Dermis lymphatic vessel endothelial cell (primary cell): ENCODE measurements around the gene MSH5. TPM values are rescaled to one million over a fixed set of nuclear protein-coding genes. Genes with fewer than 3 reads are reported as not detected.

Experiments
- total RNA-seq: library from RNA; depleted of rRNA; stranded (reverse); fragments of >200 nt; gene quantifications from 2 replicates; pipeline ENCODE4 v1.2.1, GENCODE V29; 2014

The MSH5 gene
- total RNA-seq, 1 donor from 2014 or later: 3.0 TPM

Other genes starting within 250 kb of the MSH5 start
- 7.5 and 7.9 TPM in 2 replicates for gene MICB, start 241.9 kb upstream of the MSH5 start, total RNA-seq
- not detected in 2 replicates for gene MCCD1, start 211.0 kb upstream of the MSH5 start, total RNA-seq
- 269 and 380 TPM in 2 replicates for gene DDX39B, start 198.0 kb upstream of the MSH5 start, total RNA-seq
- 0.11 and 0.17 TPM in 2 replicates for gene ATP6V1G2, start 193.4 kb upstream of the MSH5 start, total RNA-seq
- gene NFKBIL1, start 192.4 kb upstream of the MSH5 start, total RNA-seq: 25.3 and 25.9 TPM in 2 replicates
- not detected in 2 replicates for gene LTA, start 167.7 kb upstream of the MSH5 start, total RNA-seq
- gene TNF, start 164.4 kb upstream of the MSH5 start, total RNA-seq: not detected in 2 replicates
- gene LTB, start 157.6 kb upstream of the MSH5 start, total RNA-seq: 2.9 and 3.2 TPM in 2 replicates
- gene LST1, start 153.7 kb upstream of the MSH5 start, total RNA-seq: 0.11 and 0.26 TPM in 2 replicates
- not detected in 2 replicates for gene NCR3, start 147.0 kb upstream of the MSH5 start, total RNA-seq
- 0.17 TPM in 1 of 2 replicates, not detected in the other for gene AIF1, start 124.8 kb upstream of the MSH5 start, total RNA-seq
- gene PRRC2A, start 119.3 kb upstream of the MSH5 start, total RNA-seq: 21.8 and 25.5 TPM in 2 replicates
- gene BAG6, start 87.3 kb upstream of the MSH5 start, total RNA-seq: 105 and 110 TPM in 2 replicates
- 0.52 and 0.54 TPM in 2 replicates for gene APOM, start 84.1 kb upstream of the MSH5 start, total RNA-seq
- gene C6orf47, start 79.2 kb upstream of the MSH5 start, total RNA-seq: 22.6 and 24.2 TPM in 2 replicates
- 14.0 and 14.5 TPM in 2 replicates for gene GPANK1, start 75.0 kb upstream of the MSH5 start, total RNA-seq
- 71.8 and 77.7 TPM in 2 replicates for gene CSNK2B, start 73.9 kb upstream of the MSH5 start, total RNA-seq
- gene LY6G5B, start 70.0 kb upstream of the MSH5 start, total RNA-seq: 1.4 and 1.9 TPM in 2 replicates
- gene LY6G5C, start 58.9 kb upstream of the MSH5 start, total RNA-seq: 1.4 and 1.5 TPM in 2 replicates
- 52.7 and 62.4 TPM in 2 replicates for gene ABHD16A, start 36.7 kb upstream of the MSH5 start, total RNA-seq
- gene LY6G6F, start 33.1 kb upstream of the MSH5 start, total RNA-seq: not detected in 2 replicates
- not detected in 2 replicates for gene LY6G6D, start 24.7 kb upstream of the MSH5 start, total RNA-seq
- not detected in 2 replicates for gene LY6G6C, start 18.3 kb upstream of the MSH5 start, total RNA-seq
- not detected in 2 replicates for gene MPIG6B, start 16.6 kb upstream of the MSH5 start, total RNA-seq
- 122 and 139 TPM in 2 replicates for gene DDAH2, start 10.7 kb upstream of the MSH5 start, total RNA-seq
- gene CLIC1, start 3.5 kb upstream of the MSH5 start, total RNA-seq: 545 and 566 TPM in 2 replicates
- 2.2 and 8.0 TPM in 2 replicates for gene SAPCD1, start 22.7 kb downstream of the MSH5 start, total RNA-seq
- 0.09 and 0.22 TPM in 2 replicates for gene VWA7, start 37.3 kb downstream of the MSH5 start, total RNA-seq
- gene VARS1, start 55.7 kb downstream of the MSH5 start, total RNA-seq: 31.2 and 36.4 TPM in 2 replicates
- 22.2 and 26.3 TPM in 2 replicates for gene LSM2, start 67.0 kb downstream of the MSH5 start, total RNA-seq
- gene HSPA1L, start 75.3 kb downstream of the MSH5 start, total RNA-seq: 1.2 and 1.5 TPM in 2 replicates
- 78.6 and 81.2 TPM in 2 replicates for gene HSPA1A, start 75.5 kb downstream of the MSH5 start, total RNA-seq
- 16.9 and 34.6 TPM in 2 replicates for gene HSPA1B, start 87.7 kb downstream of the MSH5 start, total RNA-seq
- gene NEU1, start 122.8 kb downstream of the MSH5 start, total RNA-seq: 43.3 and 54.0 TPM in 2 replicates
- gene SLC44A4, start 139.0 kb downstream of the MSH5 start, total RNA-seq: not detected in 2 replicates
- gene EHMT2, start 157.7 kb downstream of the MSH5 start, total RNA-seq: 24.9 and 29.6 TPM in 2 replicates
- gene ZBTB12, start 162.1 kb downstream of the MSH5 start, total RNA-seq: 2.4 and 2.8 TPM in 2 replicates
- gene C2, start 187.7 kb downstream of the MSH5 start, total RNA-seq: 0.17 and 0.22 TPM in 2 replicates
- 0.09 and 0.22 TPM in 2 replicates for gene CFB, start 206.1 kb downstream of the MSH5 start, total RNA-seq
- 68.1 and 76.8 TPM in 2 replicates for gene NELFE, start 219.0 kb downstream of the MSH5 start, total RNA-seq
- 23.6 and 24.9 TPM in 2 replicates for gene SKIC2, start 219.2 kb downstream of the MSH5 start, total RNA-seq
- gene DXO, start 232.1 kb downstream of the MSH5 start, total RNA-seq: 7.3 and 8.3 TPM in 2 replicates
- gene C4A, start 242.1 kb downstream of the MSH5 start, total RNA-seq: 1.0 and 1.3 TPM in 2 replicates